PC-3 (cell line): ENCODE measurements around the gene PIH1D1. TPM values are rescaled to one million over a fixed set of nuclear protein-coding genes. Genes with fewer than 3 reads are reported as not detected.
"Not testable (repeated sequence)": the region's sequence is repeated elsewhere in the genome, so short reads cannot be mapped to it uniquely, and the experiment has no call there.

Experiments
- ATAC-seq: fragments of 200-7000 bp; cut with Tn5 transposase; 2 replicates; pipeline ENCODE4 v1.9.1; 2020; ENCODE audit warnings: mild to moderate bottlenecking, moderate library complexity
- BruUV-seq: library from RNA; stranded (reverse); fragments of 400-500 nt; replicated peaks from 2 replicates; lab custom pipeline; 2021; lab: Mats Ljungman, UMichigan
- CTCF ChIA-PET: fragments of 300-600 bp; sonication (Branson Sonifier 250); formaldehyde crosslinking; loops from one replicate; lab custom pipeline; 2022; ENCODE audit warnings: antibody characterized with exemption; lab: Charles Lee
- POLR2A ChIA-PET: fragments of 300-600 bp; sonication (Branson Sonifier 250); formaldehyde crosslinking; loops from one replicate; lab custom pipeline; 2022; ENCODE audit warnings: antibody characterized with exemption; ENCODE audit not compliant: unreplicated experiment; lab: Charles Lee
- DNase-seq: peaks from one replicate; pipeline ENCODE4 v3.0.0-alpha.2; 2015
- H2AFZ ChIP-seq: fragments of 300-600 bp; sonication (generic); 2 replicates; pipeline ENCODE4 v1.6.0; 2016; ENCODE audit warnings: antibody characterized with exemption, low read length
- H3F3A ChIP-seq: fragments of 300-600 bp; sonication (generic); one replicate; pipeline ENCODE4 v1.6.0; 2017; ENCODE audit warnings: antibody characterized with exemption, low read length, control low read depth, mild to moderate bottlenecking; ENCODE audit not compliant: unreplicated experiment
- H3K27ac ChIP-seq: fragments of 300-600 bp; sonication (generic); 2 replicates; pipeline ENCODE4 v1.5.1; 2016; ENCODE audit warnings: mild to moderate bottlenecking, low read length
- H3K27me3 ChIP-seq: fragments of 300-600 bp; sonication (generic); 2 replicates; pipeline ENCODE4 v1.6.1; 2016; ENCODE audit warnings: low read length, mixed read lengths
- H3K36me3 ChIP-seq: fragments of 300-600 bp; sonication (generic); 2 replicates; pipeline ENCODE4 v1.6.1; 2016; ENCODE audit warnings: low read depth, mixed run types, low read length, mixed read lengths
- H3K4me1 ChIP-seq: fragments of 300-600 bp; sonication (generic); 2 replicates; pipeline ENCODE4 v1.5.1; 2016; ENCODE audit warnings: low read length; ENCODE audit not compliant: insufficient read depth
- H3K4me2 ChIP-seq: fragments of 300-600 bp; sonication (generic); 2 replicates; pipeline ENCODE4 v1.6.0; 2016; ENCODE audit warnings: low read length
- H3K4me3 ChIP-seq: fragments of 300-600 bp; sonication (generic); 2 replicates; pipeline ENCODE4 v1.5.1; 2016; ENCODE audit warnings: mild to moderate bottlenecking, low read length, mixed read lengths
- H3K79me2 ChIP-seq: fragments of 300-600 bp; sonication (generic); 2 replicates; pipeline ENCODE4 v1.6.1; 2017; ENCODE audit warnings: low read length, mixed read lengths
- H3K9ac ChIP-seq: fragments of 300-600 bp; sonication (generic); 2 replicates; pipeline ENCODE4 v1.6.0; 2016; ENCODE audit warnings: mild to moderate bottlenecking, low read length
- H3K9me2 ChIP-seq: fragments of 300-600 bp; sonication (generic); replicated peaks from 2 replicates; pipeline ENCODE4 v1.6.1; 2016; ENCODE audit warnings: mixed run types, low read length, mixed read lengths
- H3K9me3 ChIP-seq: fragments of 300-600 bp; sonication (generic); 2 replicates; pipeline ENCODE4 v1.6.1; 2016; ENCODE audit warnings: low read length, mixed read lengths
- H4K20me1 ChIP-seq: fragments of 300-600 bp; sonication (generic); 2 replicates; pipeline ENCODE4 v1.6.1; 2016; ENCODE audit warnings: low read length, mixed read lengths
- EZH2 ChIP-seq: fragments of 300-600 bp; sonication (generic); IDR thresholded peaks from one replicate; pipeline ENCODE4 v1.6.1; 2017; ENCODE audit warnings: antibody characterized with exemption, mild to moderate bottlenecking, low read length; ENCODE audit not compliant: unreplicated experiment
- EZH2phosphoT487 ChIP-seq: fragments of 300-600 bp; sonication (generic); IDR thresholded peaks from 2 replicates; pipeline ENCODE4 v1.6.1; 2018; ENCODE audit warnings: mild to moderate bottlenecking, antibody characterized with exemption, low read length, borderline replicate concordance
- intact Hi-C: fragments of 100-400 bp; cut with micrococcal nuclease; formaldehyde crosslinking; loops from 2 replicates; pipeline ENCODE4 v1.9.0; 2023
- total RNA-seq: library from RNA; depleted of rRNA; stranded (reverse); fragments of >200 nt; gene quantifications from 2 replicates; pipeline ENCODE4 v1.2.3, GENCODE V29; 2014
- TF ChIP-seq, protein P1 (sequence below): fragments of 300-600 bp; sonication (generic); conservative IDR thresholded peaks from 2 replicates; pipeline ENCODE4 v1.5.1; 2017; ENCODE audit warnings: antibody characterized with exemption, low read depth, mild to moderate bottlenecking, low read length

Gene PIH1D1
- total RNA-seq, 1 experiment from 2014 or later: 171 TPM

DNA sequence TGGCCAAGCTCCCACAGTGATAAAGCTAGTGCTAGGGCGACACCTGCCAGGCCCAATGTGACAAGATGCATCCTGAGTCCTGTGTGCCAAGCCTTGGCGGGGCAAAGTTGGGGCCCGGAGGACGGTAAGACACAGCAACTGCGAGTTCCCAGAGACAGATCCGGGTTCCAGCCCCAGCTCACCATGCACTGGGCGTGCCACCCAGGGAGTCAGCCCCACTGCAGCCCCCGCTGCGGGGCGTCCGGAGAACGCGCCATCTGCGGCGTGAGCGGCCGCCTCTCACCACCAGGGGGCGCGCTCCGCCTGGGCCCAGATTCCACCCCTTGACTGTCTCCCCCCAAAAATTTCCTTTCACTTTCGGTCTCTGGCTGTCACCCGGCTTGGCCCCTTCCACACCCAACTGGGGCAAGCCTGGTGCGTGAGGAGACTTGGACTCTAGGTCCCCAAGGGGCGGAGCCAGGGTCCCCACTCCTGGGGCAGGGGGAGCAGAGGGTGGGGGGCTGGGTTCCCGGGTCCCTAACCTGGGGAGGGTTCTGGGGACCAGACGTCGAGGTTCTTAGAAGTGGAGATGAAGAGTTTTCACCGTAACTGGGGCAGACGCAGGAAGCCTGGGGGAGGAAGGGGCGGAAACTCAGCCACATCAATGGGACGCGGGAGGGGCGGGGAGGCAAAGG, 22.4 kb upstream of the PIH1D1 start, which contains the start of gene FLT3LG:
TSS of gene FLT3LG (plus strand) at position 348 of the 674 bp plus-strand sequence. CDS start 425 bp downstream, outside the sequence.
- intact Hi-C loops: no loop called here
- peak within 1 kb of the TSS; percentile 89 for H3K4me2 ChIP-seq
- ChIA-PET CTCF (interaction anchor here (0.6 to 1.2 kb wide), 3 partner anchors 21 to 464 kb away, joined by 3 to 10 read pairs (median 5); no protein-coding TSS in a partner anchor), POLR2A (no interaction called here)
- TF ChIP-seq, protein P1, sequence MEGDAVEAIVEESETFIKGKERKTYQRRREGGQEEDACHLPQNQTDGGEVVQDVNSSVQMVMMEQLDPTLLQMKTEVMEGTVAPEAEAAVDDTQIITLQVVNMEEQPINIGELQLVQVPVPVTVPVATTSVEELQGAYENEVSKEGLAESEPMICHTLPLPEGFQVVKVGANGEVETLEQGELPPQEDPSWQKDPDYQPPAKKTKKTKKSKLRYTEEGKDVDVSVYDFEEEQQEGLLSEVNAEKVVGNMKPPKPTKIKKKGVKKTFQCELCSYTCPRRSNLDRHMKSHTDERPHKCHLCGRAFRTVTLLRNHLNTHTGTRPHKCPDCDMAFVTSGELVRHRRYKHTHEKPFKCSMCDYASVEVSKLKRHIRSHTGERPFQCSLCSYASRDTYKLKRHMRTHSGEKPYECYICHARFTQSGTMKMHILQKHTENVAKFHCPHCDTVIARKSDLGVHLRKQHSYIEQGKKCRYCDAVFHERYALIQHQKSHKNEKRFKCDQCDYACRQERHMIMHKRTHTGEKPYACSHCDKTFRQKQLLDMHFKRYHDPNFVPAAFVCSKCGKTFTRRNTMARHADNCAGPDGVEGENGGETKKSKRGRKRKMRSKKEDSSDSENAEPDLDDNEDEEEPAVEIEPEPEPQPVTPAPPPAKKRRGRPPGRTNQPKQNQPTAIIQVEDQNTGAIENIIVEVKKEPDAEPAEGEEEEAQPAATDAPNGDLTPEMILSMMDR: peak; percentile 99
- TF ChIP-seq EZH2phosphoT487 (no peak), EZH2 (no peak)
- H3K27me3 ChIP-seq: no peaks in the 10 kb centered on the region
- H3K27ac ChIP-seq: no peak within 1 kb of the TSS
- peak; percentile 80 for ATAC-seq
- H3K36me3 ChIP-seq: no peaks in the 10 kb centered on the region; the same call in 1 of the 2 replicates
- H4K20me1 ChIP-seq: no peaks in the 10 kb centered on the region
- H3F3A ChIP-seq: no peaks in the 10 kb centered on the region
- H3K4me1 ChIP-seq: no peaks in the 10 kb centered on the region
- no peaks in the 10 kb centered on the region for H3K79me2 ChIP-seq
- peak; percentile 77 for DNase-seq
- H3K9me2 ChIP-seq: no peaks in the 10 kb centered on the region
- BruUV-seq: no TSS peak
- H2AFZ ChIP-seq: peak within 1 kb of the TSS; percentile 94
- no peaks in the 10 kb centered on the region for H3K9me3 ChIP-seq
- peak within 1 kb of the TSS; percentile 61 for H3K9ac ChIP-seq
- H3K4me3 ChIP-seq: peak within 1 kb of the TSS; percentile 82

DNA sequence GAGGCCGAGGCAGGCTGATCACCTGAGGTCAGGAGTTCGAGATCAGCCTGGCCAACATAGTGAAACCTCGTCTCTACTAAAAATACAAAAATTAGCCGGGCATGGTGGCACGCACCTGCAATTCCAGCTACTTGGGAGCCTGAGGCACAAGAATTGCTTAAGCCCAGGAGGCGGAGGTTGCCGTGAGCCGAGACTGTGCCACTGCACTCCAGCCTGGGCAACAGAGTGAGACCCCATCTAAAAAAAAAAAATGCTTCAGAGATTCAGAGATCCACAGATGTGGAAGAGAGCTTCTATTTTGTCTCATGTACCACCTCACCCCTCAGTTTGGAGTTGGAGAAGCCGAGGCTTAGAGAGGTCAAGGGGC, 21.9 kb upstream of the PIH1D1 start:
- peak overlapping the region; percentile 61; the same call in 1 of the 2 replicates for H3K9ac ChIP-seq
- H3K79me2 ChIP-seq, H3F3A ChIP-seq, intact Hi-C loops, H3K36me3 ChIP-seq, H4K20me1 ChIP-seq, H3K27me3 ChIP-seq, DNase-seq, H3K9me3 ChIP-seq, ATAC-seq, H3K4me1 ChIP-seq, POLR2A ChIA-PET, BruUV-seq, H3K9me2 ChIP-seq, H3K27ac ChIP-seq: not testable (repeated sequence)
- peak overlapping the region; percentile 89 for H3K4me2 ChIP-seq
- peak overlapping the region; percentile 82 for H3K4me3 ChIP-seq
- peak overlapping the region; percentile 94 for H2AFZ ChIP-seq
- CTCF ChIA-PET: interaction anchor here (0.6 to 1.2 kb wide), 3 partner anchors 21 to 463 kb away, joined by 3 to 10 read pairs (median 5); no protein-coding TSS in a partner anchor

DNA sequence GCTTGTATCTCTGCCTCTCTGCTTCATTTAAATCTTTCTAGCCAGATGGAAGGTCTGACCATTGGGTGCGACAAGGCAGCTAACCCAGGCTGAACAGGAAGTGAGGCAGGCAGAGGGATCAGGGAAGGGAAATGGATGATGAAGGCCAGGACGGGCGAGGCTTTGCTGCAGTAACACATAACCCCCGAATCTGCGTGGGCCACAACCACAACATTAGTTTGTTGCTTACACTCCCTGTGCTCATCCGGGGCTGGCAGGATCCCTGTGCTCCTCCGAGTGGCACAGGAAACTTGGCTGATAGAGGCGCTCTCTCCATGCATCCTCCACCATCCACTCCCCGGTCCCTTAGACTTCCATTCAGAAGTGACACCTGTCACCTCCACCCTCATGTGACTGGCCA, 21.3 kb upstream of the PIH1D1 start:
- DNase-seq (no peak), ATAC-seq (no peak)
- intact Hi-C loops: no loop called here
- TF ChIP-seq EZH2phosphoT487 (no peak), EZH2 (no peak)
- TF ChIP-seq, protein P1: no peak
- H4K20me1 ChIP-seq: no peaks in the 10 kb centered on the region
- no peaks in the 10 kb centered on the region for H3F3A ChIP-seq
- H3K9me3 ChIP-seq: no peaks in the 10 kb centered on the region
- H3K4me2 ChIP-seq: no peak overlapping the region
- H3K79me2 ChIP-seq: no peaks in the 10 kb centered on the region
- POLR2A ChIA-PET: no interaction called here
- H3K4me3 ChIP-seq: no peak overlapping the region
- no peak overlapping the region for H3K27ac ChIP-seq
- H3K36me3 ChIP-seq: no peaks in the 10 kb centered on the region; the same call in 1 of the 2 replicates
- H2AFZ ChIP-seq: no peak overlapping the region
- H3K9me2 ChIP-seq: no peaks in the 10 kb centered on the region
- no peak overlapping the region for H3K9ac ChIP-seq
- CTCF ChIA-PET: interaction anchor here (0.7 kb wide), 1 partner anchor 12 kb away, joined by 4 read pairs; no protein-coding TSS in a partner anchor
- no TSS peak for BruUV-seq
- H3K27me3 ChIP-seq: no peaks in the 10 kb centered on the region
- H3K4me1 ChIP-seq: no peaks in the 10 kb centered on the region
